C4-2B (cell line): ENCODE data around the gene SFXN5.

Source experiments
- ZFX ChIP-seq: fragments of 450-650 bp; IDR thresholded peaks from 2 replicates; pipeline ENCODE4 v1.6.1; 2017
- TF ChIP-seq, protein P1 (sequence below): fragments of 450-650 bp; conservative IDR thresholded peaks from 2 replicates; pipeline ENCODE4 v1.5.1; 2017; ENCODE audit warnings: mild to moderate bottlenecking

DNA sequence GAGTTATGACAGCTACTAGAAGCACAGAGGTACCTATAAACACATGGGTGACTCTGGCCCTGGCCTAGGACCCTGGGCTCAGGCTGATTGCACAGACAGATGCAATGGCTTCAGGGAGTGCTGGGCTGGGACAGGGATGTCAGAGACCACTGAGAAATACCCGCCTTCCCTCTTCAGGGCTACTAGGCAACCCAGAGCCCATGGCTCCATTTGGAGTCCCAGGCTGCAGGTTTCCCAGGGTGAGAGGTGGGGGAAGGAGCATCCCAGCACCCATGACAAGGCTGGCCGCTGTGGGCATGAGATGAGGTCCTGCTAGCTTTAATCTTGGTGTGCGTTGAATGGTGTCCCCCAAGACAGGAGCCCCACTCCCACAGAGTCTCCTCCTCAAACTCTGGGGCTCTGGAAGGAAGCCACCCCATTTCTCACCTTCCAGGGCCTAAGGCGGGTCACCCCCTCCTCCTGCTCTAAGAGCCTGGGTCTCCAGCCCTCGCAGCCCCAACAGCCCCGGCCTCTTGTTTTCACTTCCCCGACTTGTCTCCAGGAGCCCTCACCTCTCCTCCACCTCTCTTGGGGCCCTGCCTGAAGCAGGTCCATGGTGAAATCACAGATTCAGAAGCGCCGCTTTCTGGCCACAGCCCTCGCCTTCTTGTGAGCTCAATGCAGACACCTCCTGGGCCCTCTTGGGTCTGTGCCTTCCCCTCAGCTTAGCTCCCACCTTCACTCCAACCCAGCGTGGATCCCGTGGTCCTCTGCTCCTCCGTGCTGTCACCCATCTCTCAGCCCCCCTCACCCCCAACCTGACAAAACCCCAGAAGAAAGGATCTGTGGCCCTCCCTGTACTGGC lies 112.7 kb downstream of the SFXN5 start:
- TF ChIP-seq, protein P1, sequence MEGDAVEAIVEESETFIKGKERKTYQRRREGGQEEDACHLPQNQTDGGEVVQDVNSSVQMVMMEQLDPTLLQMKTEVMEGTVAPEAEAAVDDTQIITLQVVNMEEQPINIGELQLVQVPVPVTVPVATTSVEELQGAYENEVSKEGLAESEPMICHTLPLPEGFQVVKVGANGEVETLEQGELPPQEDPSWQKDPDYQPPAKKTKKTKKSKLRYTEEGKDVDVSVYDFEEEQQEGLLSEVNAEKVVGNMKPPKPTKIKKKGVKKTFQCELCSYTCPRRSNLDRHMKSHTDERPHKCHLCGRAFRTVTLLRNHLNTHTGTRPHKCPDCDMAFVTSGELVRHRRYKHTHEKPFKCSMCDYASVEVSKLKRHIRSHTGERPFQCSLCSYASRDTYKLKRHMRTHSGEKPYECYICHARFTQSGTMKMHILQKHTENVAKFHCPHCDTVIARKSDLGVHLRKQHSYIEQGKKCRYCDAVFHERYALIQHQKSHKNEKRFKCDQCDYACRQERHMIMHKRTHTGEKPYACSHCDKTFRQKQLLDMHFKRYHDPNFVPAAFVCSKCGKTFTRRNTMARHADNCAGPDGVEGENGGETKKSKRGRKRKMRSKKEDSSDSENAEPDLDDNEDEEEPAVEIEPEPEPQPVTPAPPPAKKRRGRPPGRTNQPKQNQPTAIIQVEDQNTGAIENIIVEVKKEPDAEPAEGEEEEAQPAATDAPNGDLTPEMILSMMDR = no peak
- TF ChIP-seq ZFX = no peak
